Keratinocyte (primary cell): Measurements from ENCODE around the gene MYO7B. TPM values are rescaled to one million over a fixed set of nuclear protein-coding genes. Genes with fewer than 3 reads are reported as not detected.

ENCODE experiments used
- DNase-seq: peaks from one replicate; pipeline ENCODE4 v3.0.0-alpha.2; 2011; ENCODE audit warnings: low read depth, missing footprints, low spot score
- FAIRE-seq: peaks from 2 replicates; lab custom pipeline; 2011; peaks lifted over from hg19 to GRCh38; lab: Jason Lieb, UNC
- H2AFZ ChIP-seq: 2 replicates; pipeline ENCODE4 v1.6.0; 2012; ENCODE audit warnings: low read length, control low read depth, inconsistent platforms; ENCODE audit not compliant: control insufficient read depth
- H3K27ac ChIP-seq: 2 replicates; pipeline ENCODE4 v1.5.1; 2011; ENCODE audit warnings: low read length; ENCODE audit not compliant: control insufficient read depth, insufficient read depth
- H3K27me3 ChIP-seq: 3 replicates; pipeline ENCODE4 v1.6.0; 2011; ENCODE audit warnings: low read length; ENCODE audit not compliant: control insufficient read depth, insufficient read depth; ENCODE audit errors: extremely low read depth
- H3K36me3 ChIP-seq, 2 experiments: 2 replicates in 1 of 2; 3 replicates in 1 of 2; pipeline ENCODE4 v1.5.1; 2011; ENCODE audit warnings: low read length in 2 of 2, mild to moderate bottlenecking in 1 of 2; ENCODE audit not compliant: control insufficient read depth in 2 of 2, insufficient read depth in 2 of 2; ENCODE audit errors: extremely low read depth in 1 of 2
- H3K4me1 ChIP-seq: 3 replicates; pipeline ENCODE4 v1.5.1; 2011; ENCODE audit warnings: low read length; ENCODE audit not compliant: control insufficient read depth, insufficient read depth; ENCODE audit errors: extremely low read depth
- H3K4me2 ChIP-seq: 3 replicates; pipeline ENCODE4 v1.6.0; 2011; ENCODE audit warnings: low read depth, low read length; ENCODE audit not compliant: control insufficient read depth, insufficient read depth; ENCODE audit errors: extremely low read depth
- H3K4me3 ChIP-seq, 3 experiments: fragments of 200-600 bp in 1 of 3; sonication (generic) in 1 of 3; 2 replicates in 2 of 3; 3 replicates in 1 of 3; pipeline ENCODE4 v1.5.1; 2011 to 2016; ENCODE audit warnings: low read length in 3 of 3, mild to moderate bottlenecking in 3 of 3, control low read depth in 2 of 3, inconsistent platforms in 1 of 3, low read depth in 1 of 3, mixed read lengths in 1 of 3, mixed run types in 1 of 3, moderate library complexity in 1 of 3; ENCODE audit not compliant: control insufficient read depth in 2 of 3, insufficient read depth in 2 of 3; ENCODE audit errors: extremely low read depth in 1 of 3
- H3K79me2 ChIP-seq: 2 replicates; pipeline ENCODE4 v1.6.0; 2012; ENCODE audit warnings: low read length; ENCODE audit not compliant: control insufficient read depth, insufficient read depth
- H3K9ac ChIP-seq: 3 replicates; pipeline ENCODE4 v1.6.0; 2011; ENCODE audit warnings: low read length; ENCODE audit not compliant: control insufficient read depth, insufficient read depth; ENCODE audit errors: extremely low read depth
- H3K9me1 ChIP-seq: 3 replicates; pipeline ENCODE4 v1.6.0; 2011; ENCODE audit warnings: low read length; ENCODE audit not compliant: control insufficient read depth, insufficient read depth; ENCODE audit errors: extremely low read depth
- H3K9me3 ChIP-seq: 2 replicates; pipeline ENCODE4 v1.5.1; 2012; ENCODE audit warnings: low read depth, low read length; ENCODE audit not compliant: control insufficient read depth
- H4K20me1 ChIP-seq: 3 replicates; pipeline ENCODE4 v1.6.0; 2011; ENCODE audit warnings: low read length; ENCODE audit not compliant: control insufficient read depth, insufficient read depth; ENCODE audit errors: extremely low read depth
- EZH2 ChIP-seq: IDR thresholded peaks from one replicate; pipeline ENCODE4 v1.6.1; 2012; ENCODE audit warnings: inconsistent platforms, mild to moderate bottlenecking, low read length, moderate library complexity
- dilution Hi-C: fragments of 300-500 bp; cut with MboI; formaldehyde crosslinking; loops from one replicate; pipeline ENCODE4 v1.7.0; 2020; ENCODE audit warnings: low sequenced_read_pairs; ENCODE audit not compliant: extremely low pct_ligation_motif_present
- polyA plus RNA-seq, 5 experiments: library from polyadenylated mRNA; depleted of rRNA in 3 of 5; stranded (reverse) in 3 of 5; stranded (forward) in 1 of 5; unstranded in 1 of 5; fragments of >200 nt; gene quantifications; 1 replicate in 1 of 5; 2 replicates in 3 of 5; 3 replicates in 1 of 5; pipeline versions ENCODE4 v1.2.1 to v1.2.3, GENCODE V29; 2011 to 2012; ENCODE audit warnings: missing spikeins in 2 of 5, low read depth in 1 of 5, low replicate concordance in 1 of 5
- TF ChIP-seq, protein P1 (sequence below), 3 experiments: IDR thresholded peaks in 1 of 3; conservative IDR thresholded peaks in 1 of 3; optimal IDR thresholded peaks in 1 of 3; 2 replicates in 2 of 3; 3 replicates in 1 of 3; pipeline versions ENCODE3 to v1.5.1; 2011; ENCODE audit warnings: low read length in 3 of 3, mild to moderate bottlenecking in 3 of 3, moderate library complexity in 2 of 3, control low read depth in 1 of 3, inconsistent platforms in 1 of 3; ENCODE audit not compliant: insufficient read depth in 2 of 3; ENCODE audit errors: extremely low read depth in 1 of 3

MYO7B gene
- polyA plus RNA-seq, 1 donor (not counting 4 experiments of a cell fraction or from before 2014, with no cell fraction given), result not detected

GRCh38 chr2:127654838-127655175 is 119.3 kb downstream of the MYO7B start:
- H3K27ac ChIP-seq, result no peak overlapping the region
- no peaks in the 10 kb centered on the region for H3K36me3 ChIP-seq
- no peak overlapping the region for H2AFZ ChIP-seq
- no peak overlapping the region for H3K4me3 ChIP-seq
- no peak for FAIRE-seq
- no peaks in the 10 kb centered on the region for H4K20me1 ChIP-seq
- no peak overlapping the region for H3K9ac ChIP-seq
- H3K9me1 ChIP-seq, result no peaks in the 10 kb centered on the region
- peaks cover 2% of the 10 kb centered on the region for H3K4me1 ChIP-seq
- dilution Hi-C loops, result no loop called here
- no peaks in the 10 kb centered on the region for H3K79me2 ChIP-seq
- no peaks in the 10 kb centered on the region for H3K27me3 ChIP-seq
- DNase-seq, result no peak
- no peak overlapping the region for H3K4me2 ChIP-seq
- TF ChIP-seq, protein P1, sequence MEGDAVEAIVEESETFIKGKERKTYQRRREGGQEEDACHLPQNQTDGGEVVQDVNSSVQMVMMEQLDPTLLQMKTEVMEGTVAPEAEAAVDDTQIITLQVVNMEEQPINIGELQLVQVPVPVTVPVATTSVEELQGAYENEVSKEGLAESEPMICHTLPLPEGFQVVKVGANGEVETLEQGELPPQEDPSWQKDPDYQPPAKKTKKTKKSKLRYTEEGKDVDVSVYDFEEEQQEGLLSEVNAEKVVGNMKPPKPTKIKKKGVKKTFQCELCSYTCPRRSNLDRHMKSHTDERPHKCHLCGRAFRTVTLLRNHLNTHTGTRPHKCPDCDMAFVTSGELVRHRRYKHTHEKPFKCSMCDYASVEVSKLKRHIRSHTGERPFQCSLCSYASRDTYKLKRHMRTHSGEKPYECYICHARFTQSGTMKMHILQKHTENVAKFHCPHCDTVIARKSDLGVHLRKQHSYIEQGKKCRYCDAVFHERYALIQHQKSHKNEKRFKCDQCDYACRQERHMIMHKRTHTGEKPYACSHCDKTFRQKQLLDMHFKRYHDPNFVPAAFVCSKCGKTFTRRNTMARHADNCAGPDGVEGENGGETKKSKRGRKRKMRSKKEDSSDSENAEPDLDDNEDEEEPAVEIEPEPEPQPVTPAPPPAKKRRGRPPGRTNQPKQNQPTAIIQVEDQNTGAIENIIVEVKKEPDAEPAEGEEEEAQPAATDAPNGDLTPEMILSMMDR (optimal IDR thresholded peaks at IDR 0.05 in 1 of 3, IDR thresholded peaks at IDR 0.05 in 1 of 3, conservative IDR thresholded peaks at IDR 0.05 in 1 of 3; ENCODE audit: extremely low read depth in 1 of 3, insufficient read depth in 2 of 3, low read length in 3 of 3), result no peak
- TF ChIP-seq EZH2, result no peak
- H3K9me3 ChIP-seq, result no peaks in the 10 kb centered on the region

- Histone ChIP-seq H3K36me3 (no peaks in the 10 kb centered on the region), H3K27ac (no peak overlapping the region), H3K4me1 (peaks cover 2% of the 10 kb centered on the region), H3K9me1 (no peaks in the 10 kb centered on the region), H3K4me2 (no peak overlapping the region), H4K20me1 (no peaks in the 10 kb centered on the region), H3K79me2 (no peaks in the 10 kb centered on the region), H3K9ac (no peak overlapping the region), H3K4me3 (no peak overlapping the region), H2AFZ (no peak overlapping the region), H3K9me3 (no peaks in the 10 kb centered on the region), H3K27me3 (no peaks in the 10 kb centered on the region)
- DNase-seq (no peak), FAIRE-seq (no peak)
- no peak for TF ChIP-seq EZH2
- TF ChIP-seq, protein P1 (optimal IDR thresholded peaks at IDR 0.05 in 1 of 3, IDR thresholded peaks at IDR 0.05 in 1 of 3, conservative IDR thresholded peaks at IDR 0.05 in 1 of 3; ENCODE audit: extremely low read depth in 1 of 3, insufficient read depth in 2 of 3, low read length in 3 of 3), result no peak
- dilution Hi-C loops, result no loop called here
Measured at GRCh38 chr2:127655209-127656073, 120.0 kb downstream of the MYO7B start.
